H9 (cell line): ENCODE data around the gene SLAMF1. TPM values are rescaled to one million over a fixed set of nuclear protein-coding genes. Genes with fewer than 3 reads are reported as not detected.

Source experiments
- DNase-seq: peaks from one replicate; pipeline ENCODE4 v3.0.0-alpha.2; 2017
- H2AFZ ChIP-seq: one replicate; pipeline ENCODE4 v1.6.1; 2013; ENCODE audit warnings: mild to moderate bottlenecking, low read length, control low read depth, moderate library complexity
- H2AK5ac ChIP-seq: 2 replicates; pipeline ENCODE4 v1.6.1; 2013; ENCODE audit warnings: low read length, control low read depth, mixed read lengths; ENCODE audit not compliant: insufficient read length
- H2BK120ac ChIP-seq: one replicate; pipeline ENCODE4 v1.6.1; 2013; ENCODE audit warnings: low read depth, mild to moderate bottlenecking, low read length, control low read depth, inconsistent platforms; ENCODE audit not compliant: poor library complexity, severe bottlenecking
- H2BK12ac ChIP-seq: 2 replicates; pipeline ENCODE4 v1.6.1; 2013; ENCODE audit warnings: low read length, control low read depth, mixed read lengths, low read depth; ENCODE audit not compliant: insufficient read length
- H2BK15ac ChIP-seq: 2 replicates; pipeline ENCODE4 v1.6.1; 2013; ENCODE audit warnings: low read depth, low read length, control low read depth
- H2BK20ac ChIP-seq: one replicate; pipeline ENCODE4 v1.6.1; 2013; ENCODE audit warnings: low read depth, mild to moderate bottlenecking, low read length, control low read depth, inconsistent platforms; ENCODE audit not compliant: poor library complexity, severe bottlenecking
- H2BK5ac ChIP-seq: 2 replicates; pipeline ENCODE4 v1.6.1; 2013; ENCODE audit warnings: low read length, control low read depth, mixed read lengths; ENCODE audit not compliant: insufficient read length
- H3K14ac ChIP-seq: 2 replicates; pipeline ENCODE4 v1.6.1; 2013; ENCODE audit warnings: low read length, control low read depth; ENCODE audit not compliant: insufficient read depth
- H3K18ac ChIP-seq: 2 replicates; pipeline ENCODE4 v1.6.1; 2013; ENCODE audit warnings: low read depth, mild to moderate bottlenecking, mixed read lengths, low read length, control low read depth; ENCODE audit not compliant: insufficient read length
- H3K23ac ChIP-seq: 2 replicates; pipeline ENCODE4 v1.6.1; 2013; ENCODE audit warnings: low read length, control low read depth, mixed read lengths, low read depth; ENCODE audit not compliant: insufficient read length
- H3K23me2 ChIP-seq: 2 replicates; pipeline ENCODE4 v1.6.1; 2013; ENCODE audit warnings: low read depth, mild to moderate bottlenecking, mixed read lengths, low read length, control low read depth; ENCODE audit not compliant: insufficient read length, poor library complexity, severe bottlenecking
- H3K27ac ChIP-seq: 2 replicates; pipeline ENCODE4 v1.5.1; 2013; ENCODE audit warnings: low read length, control low read depth, mixed read lengths, low read depth; ENCODE audit not compliant: insufficient read length
- H3K27me3 ChIP-seq: 2 replicates; pipeline ENCODE4 v1.6.1; 2013; ENCODE audit warnings: low read length, control low read depth, inconsistent platforms; ENCODE audit not compliant: insufficient read depth
- H3K4ac ChIP-seq: 2 replicates; pipeline ENCODE4 v1.6.1; 2013; ENCODE audit warnings: low read depth, mild to moderate bottlenecking, control low read depth, inconsistent platforms, low read length, moderate library complexity
- H3K4me1 ChIP-seq: 2 replicates; pipeline ENCODE4 v1.6.1; 2013; ENCODE audit warnings: low read length, control low read depth, inconsistent platforms; ENCODE audit not compliant: insufficient read depth
- H3K4me2 ChIP-seq: 2 replicates; pipeline ENCODE4 v1.6.1; 2013; ENCODE audit warnings: low read length, control low read depth, mixed read lengths; ENCODE audit not compliant: insufficient read length, insufficient read depth
- H3K56ac ChIP-seq: 2 replicates; pipeline ENCODE4 v1.6.1; 2013; ENCODE audit warnings: low read depth, mild to moderate bottlenecking, mixed read lengths, low read length, control low read depth; ENCODE audit not compliant: insufficient read length
- H3K79me1 ChIP-seq: 2 replicates; pipeline ENCODE4 v1.6.1; 2013; ENCODE audit warnings: low read depth, mild to moderate bottlenecking, moderate library complexity, low read length, control low read depth, inconsistent platforms; ENCODE audit not compliant: insufficient read depth, poor library complexity, severe bottlenecking
- H3K79me2 ChIP-seq: 2 replicates; pipeline ENCODE4 v1.6.1; 2013; ENCODE audit warnings: low read length, control low read depth, inconsistent platforms; ENCODE audit not compliant: insufficient read depth
- H3K9ac ChIP-seq: 2 replicates; pipeline ENCODE4 v1.6.1; 2013; ENCODE audit warnings: low read length, control low read depth, mixed read lengths; ENCODE audit not compliant: insufficient read length; ENCODE audit errors: extremely low read depth
- H3K9me3 ChIP-seq: one replicate; pipeline ENCODE4 v1.6.1; 2013; ENCODE audit warnings: low read depth, low read length, inconsistent platforms; ENCODE audit not compliant: control insufficient read depth
- H3T11ph ChIP-seq: one replicate; pipeline ENCODE4 v1.6.1; 2013; ENCODE audit warnings: mild to moderate bottlenecking, low read length, control low read depth, inconsistent platforms
- H4K20me1 ChIP-seq: one replicate; pipeline ENCODE4 v1.6.1; 2013; ENCODE audit not compliant: control insufficient read depth, insufficient read length, insufficient read depth
- H4K5ac ChIP-seq: 2 replicates; pipeline ENCODE4 v1.6.1; 2013; ENCODE audit warnings: low read depth, mild to moderate bottlenecking, mixed read lengths, low read length, control low read depth; ENCODE audit not compliant: insufficient read length
- H4K8ac ChIP-seq: replicated peaks from 2 replicates; pipeline ENCODE4 v1.6.1; 2013; ENCODE audit warnings: low read length, control low read depth, mixed read lengths, low read depth; ENCODE audit not compliant: insufficient read length
- H4K91ac ChIP-seq: 2 replicates; pipeline ENCODE4 v1.6.1; 2013; ENCODE audit warnings: low read depth, mild to moderate bottlenecking, moderate library complexity, mixed read lengths, low read length, control low read depth; ENCODE audit not compliant: insufficient read length
- H3K27ac Mint-ChIP-seq, 3 experiments: 2 replicates in 2 of 3; 3 replicates in 1 of 3; pipeline ENCODE4 v1.8.0; 2020 to 2021; ENCODE audit warnings: mixed read lengths in 3 of 3, mild to moderate bottlenecking in 1 of 3, moderate library complexity in 1 of 3
- H3K27me3 Mint-ChIP-seq: 2 replicates; pipeline ENCODE4 v1.8.0; 2021; ENCODE audit warnings: low read depth, mild to moderate bottlenecking, moderate library complexity, mixed read lengths
- H3K36me3 Mint-ChIP-seq, 3 experiments: 2 replicates in 2 of 3; 3 replicates in 1 of 3; pipeline ENCODE4 v1.8.0; 2020 to 2021; ENCODE audit warnings: low read depth in 3 of 3, mixed read lengths in 3 of 3; ENCODE audit not compliant: insufficient read depth in 1 of 3
- H3K4me1 Mint-ChIP-seq, 2 experiments: 2 replicates each; pipeline ENCODE4 v1.8.0; 2020; ENCODE audit warnings: mixed read lengths in 2 of 2
- H3K4me3 Mint-ChIP-seq, 2 experiments: 2 replicates in 1 of 2; 3 replicates in 1 of 2; pipeline ENCODE4 v1.8.0; 2020 to 2021; ENCODE audit warnings: mild to moderate bottlenecking in 2 of 2, mixed read lengths in 2 of 2, moderate library complexity in 1 of 2
- H3K9me3 Mint-ChIP-seq, 2 experiments: 2 replicates in 1 of 2; 3 replicates in 1 of 2; pipeline ENCODE4 v1.8.0; 2020; ENCODE audit warnings: mild to moderate bottlenecking in 2 of 2, mixed read lengths in 2 of 2, moderate library complexity in 1 of 2
- CTCF ChIP-seq: fragments of 200-600 bp; sonication (generic); conservative IDR thresholded peaks from 3 replicates; pipeline ENCODE4 v1.8.0; 2021; ENCODE audit warnings: antibody characterized with exemption, mild to moderate bottlenecking
- WGBS: extraction: QIAGEN DNeasy Blood & Tissue Kit; methylation state at CpG from one replicate; pipeline ENCODE4 v1.1.7; 2013; ENCODE audit warnings: missing lambda C conversion rate, low lambda C conversion rate, mixed read lengths; ENCODE audit not compliant: insufficient read length; ENCODE audit errors: extremely low coverage; 5-methylcytosine and 5-hydroxymethylcytosine counted together
- total RNA-seq: library from RNA; stranded (reverse); gene quantifications from 2 replicates; pipeline ENCODE4 v1.2.1, GENCODE V29; 2021

The SLAMF1 gene
- total RNA-seq, 1 experiment from 2014 or later = not detected

- Histone ChIP-seq H3K14ac (no peak overlapping the region), H3K79me2 (no peaks in the 10 kb centered on the region), H2BK12ac (no peak overlapping the region), H3K79me1 (no peaks in the 10 kb centered on the region), H2AFZ (no peak overlapping the region), H3K23me2 (no peaks in the 10 kb centered on the region), H3K27me3 (no peaks in the 10 kb centered on the region), H4K20me1 (no peaks in the 10 kb centered on the region), H2BK5ac (no peak overlapping the region), H3K56ac (no peak overlapping the region), H3T11ph (no peak overlapping the region), H3K27ac (no peak overlapping the region), H2BK20ac (no peak overlapping the region), H4K91ac (no peak overlapping the region), H3K9me3 (no peaks in the 10 kb centered on the region), H4K8ac (no peak overlapping the region), H2BK120ac (no peak overlapping the region), H2BK15ac (no peak overlapping the region), H3K23ac (no peak overlapping the region), H3K9ac (no peak overlapping the region), H3K4me1 (no peaks in the 10 kb centered on the region), H3K4ac (no peak overlapping the region), H4K5ac (no peak overlapping the region), H2AK5ac (no peak overlapping the region), H3K18ac (no peak overlapping the region), H3K4me2 (no peak overlapping the region)
- peaks cover 6 to 12% of the 10 kb centered on the region in 2 experiments for H3K9me3 Mint-ChIP-seq
- no CpG with 5 or more reads among the region's 1 CpG for WGBS
- peaks cover 0 to 9% (median 2%) of the 10 kb centered on the region in 3 experiments; a peak in 3 of 7 replicates for H3K36me3 Mint-ChIP-seq
- no peak for DNase-seq
- TF ChIP-seq CTCF = no peak
- no peak overlapping the region for H3K27ac Mint-ChIP-seq
- peaks cover 4% of the 10 kb centered on the region; the same call in 1 of the 2 replicates for H3K27me3 Mint-ChIP-seq
- H3K4me3 Mint-ChIP-seq = no peak overlapping the region
- peaks cover 0 to 6% of the 10 kb centered on the region in 2 experiments; a peak in 2 of 4 replicates for H3K4me1 Mint-ChIP-seq
Measured at GRCh38 chr1:160590488-160590887, 56.4 kb downstream of the SLAMF1 start.
